ENCODE data around the gene GRIPAP1. TPM values are rescaled to one million over a fixed set of nuclear protein-coding genes. Genes with fewer than 3 reads are reported as not detected.
"Not testable (repeated sequence)": the region's sequence is repeated elsewhere in the genome, so short reads cannot be mapped to it uniquely, and the experiment has no call there.

The GRIPAP1 gene
- total RNA-seq, 1 experiment from 2014 or later, result 33.1 TPM

DNA sequence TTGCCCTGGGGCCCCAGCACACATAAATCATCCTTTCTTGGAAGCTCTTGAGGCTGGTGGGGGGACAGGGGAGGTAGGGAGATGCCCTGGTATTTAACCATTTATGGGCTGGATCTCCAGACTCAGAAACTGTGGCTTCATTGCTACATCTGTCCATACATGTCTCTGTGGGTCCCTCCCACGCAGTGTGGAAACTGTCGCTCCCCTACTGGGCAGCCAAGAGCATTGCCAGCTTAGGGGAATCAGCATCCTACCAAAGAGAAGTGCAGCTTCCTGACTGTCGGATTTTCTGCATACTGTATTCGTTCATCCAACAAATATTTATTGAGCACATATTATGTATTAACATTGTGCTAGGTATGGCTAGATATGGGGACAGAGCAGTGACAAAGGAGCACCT, 3.7 kb downstream of the GRIPAP1 start:
- DNase-seq (ENCODE audit: extremely low read depth, low read depth), result no peak

DNA sequence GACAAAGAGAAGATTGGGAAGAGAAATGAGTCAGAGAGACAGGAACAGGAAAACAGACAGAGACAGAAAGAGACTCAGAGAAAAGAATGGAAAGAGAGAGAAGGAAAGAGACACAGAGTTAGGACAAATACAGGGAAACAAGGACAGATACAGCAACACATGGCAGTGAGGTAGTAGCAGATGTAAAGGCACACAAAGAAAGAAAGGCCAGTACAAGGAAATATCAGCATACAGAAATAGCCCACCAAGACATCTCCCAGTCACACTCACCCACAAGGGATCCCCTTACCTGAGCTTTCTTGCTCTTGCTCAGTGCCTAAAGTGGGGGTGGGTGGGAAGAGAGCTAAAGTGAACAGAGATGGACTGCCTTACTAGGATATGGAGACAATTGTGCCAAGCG, 4.2 kb downstream of the GRIPAP1 start:
- DNase-seq (ENCODE audit: extremely low read depth, low read depth), result no peak

DNA sequence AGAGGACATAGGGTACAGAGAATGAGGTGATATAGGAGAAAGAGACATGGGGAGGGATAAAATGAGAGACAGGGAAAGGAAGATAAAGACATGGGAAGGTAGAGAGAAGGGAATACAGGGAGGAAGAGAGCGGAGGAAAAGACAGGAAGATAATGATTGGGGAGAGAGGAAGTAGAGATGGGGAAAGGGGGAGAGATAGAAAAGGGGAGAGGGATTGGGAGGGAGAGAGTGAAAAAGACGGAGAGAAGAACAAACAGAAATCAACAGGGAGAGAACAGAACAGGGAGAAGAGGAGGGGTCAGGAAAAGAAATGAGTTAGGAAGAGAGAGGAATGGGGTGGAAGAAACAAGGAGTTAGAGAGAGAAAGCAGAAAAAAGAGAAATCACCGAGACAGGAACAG, 4.6 kb downstream of the GRIPAP1 start:
- no peak for DNase-seq (ENCODE audit: extremely low read depth, low read depth)

DNA sequence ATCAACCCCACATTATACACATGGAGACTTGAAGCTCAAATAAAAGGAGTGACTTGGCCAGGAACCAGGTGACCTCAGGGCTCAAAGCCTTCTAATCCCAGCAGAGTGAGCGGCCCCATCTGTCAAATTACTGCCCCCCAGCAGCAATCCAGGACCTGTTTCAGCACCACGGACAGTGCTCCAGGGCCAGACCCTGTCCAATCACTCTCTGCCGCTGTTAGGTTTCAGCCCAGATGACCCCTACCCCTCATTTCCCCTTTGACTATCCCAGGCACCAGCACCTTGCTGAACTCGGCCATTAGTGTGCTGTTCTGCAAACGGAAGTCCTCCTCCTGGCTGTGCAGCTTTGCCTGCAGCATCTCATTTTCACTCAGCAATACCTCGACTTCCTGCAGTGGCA, 5.1 kb downstream of the GRIPAP1 start:
- DNase-seq (ENCODE audit: extremely low read depth, low read depth), result no peak

DNA sequence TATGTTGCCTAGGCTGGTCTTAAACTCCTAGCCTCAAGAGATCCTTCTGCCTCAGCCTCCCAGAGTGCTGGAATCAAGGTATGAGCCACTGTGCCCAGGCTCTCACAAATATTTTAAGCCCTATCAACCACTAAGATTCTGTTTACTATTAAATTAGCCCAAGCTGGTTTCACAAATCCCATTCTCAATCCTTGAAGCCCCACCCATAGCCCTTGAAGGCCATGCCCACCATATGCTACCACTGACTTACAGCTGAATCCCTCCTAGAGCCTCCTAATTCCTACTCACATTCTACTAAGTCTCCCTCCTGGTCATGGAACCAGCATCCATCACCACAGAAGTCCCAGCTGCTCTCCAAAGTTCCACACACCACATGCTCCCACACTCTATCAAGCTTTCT, 9.7 kb downstream of the GRIPAP1 start:
- DNase-seq (ENCODE audit: extremely low read depth, low read depth), result no peak

DNA sequence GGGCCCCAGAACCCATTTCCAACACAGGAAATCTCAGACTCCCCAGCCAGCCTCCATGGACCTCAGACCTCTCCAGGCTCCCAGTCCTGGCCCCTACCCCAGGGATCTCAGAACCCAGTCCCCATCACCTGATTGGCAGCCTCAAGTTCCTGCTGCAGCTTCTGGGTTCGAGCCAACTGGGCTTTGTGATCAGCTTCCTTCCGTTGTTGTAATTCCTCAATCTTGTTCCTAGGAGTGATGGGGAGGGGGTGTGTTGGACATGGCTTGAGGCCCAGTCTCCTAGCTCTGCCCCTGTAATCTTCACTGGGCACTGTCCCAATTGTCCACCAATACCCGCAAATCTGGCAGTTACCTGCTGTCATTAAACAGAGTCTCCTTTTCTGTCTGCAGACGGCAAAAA, 12.6 kb downstream of the GRIPAP1 start:
- no peak for DNase-seq (ENCODE audit: extremely low read depth, low read depth)

DNA sequence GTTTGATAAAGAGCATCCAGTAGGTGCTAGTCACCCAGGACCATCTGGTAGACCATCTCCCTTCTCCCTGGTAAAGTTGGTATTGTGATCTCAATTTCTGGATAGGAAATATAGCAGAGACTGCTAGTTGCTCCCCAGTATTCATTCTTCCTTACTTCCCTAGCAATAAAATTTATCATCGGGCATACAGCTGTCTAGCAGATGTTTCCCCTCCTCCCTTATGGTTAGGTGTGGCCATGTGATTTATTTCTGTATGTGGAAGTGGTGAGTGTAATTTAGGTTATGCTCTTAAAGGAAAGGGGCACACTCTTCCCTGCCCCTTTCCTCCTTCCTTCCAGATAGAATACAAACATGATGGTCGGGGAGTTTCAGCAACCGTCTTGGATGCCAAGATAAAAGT, 18.2 kb downstream of the GRIPAP1 start:
- DNase-seq (ENCODE audit: extremely low read depth, low read depth), result no peak

DNA sequence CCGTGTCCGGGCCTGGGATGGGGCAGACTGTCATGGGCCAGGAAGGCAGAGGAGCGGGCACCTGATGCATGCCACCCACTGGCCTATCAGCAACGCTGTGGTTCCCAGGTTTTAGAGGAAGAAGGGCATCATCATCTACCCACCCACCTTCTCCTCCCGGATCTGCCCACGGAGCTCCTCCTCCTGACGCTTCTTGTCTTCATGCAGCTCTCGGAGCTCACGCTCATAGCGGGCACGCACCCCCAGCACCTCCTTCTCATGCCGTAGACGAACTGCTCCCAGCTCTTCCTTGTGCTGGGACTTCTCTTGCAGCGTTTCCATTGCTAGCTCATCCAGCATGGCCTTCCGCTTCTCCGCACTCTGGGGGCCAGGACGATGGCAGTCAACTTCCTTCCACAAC, 19.0 kb downstream of the GRIPAP1 start:
- DNase-seq (ENCODE audit: extremely low read depth, low read depth), result no peak

DNA sequence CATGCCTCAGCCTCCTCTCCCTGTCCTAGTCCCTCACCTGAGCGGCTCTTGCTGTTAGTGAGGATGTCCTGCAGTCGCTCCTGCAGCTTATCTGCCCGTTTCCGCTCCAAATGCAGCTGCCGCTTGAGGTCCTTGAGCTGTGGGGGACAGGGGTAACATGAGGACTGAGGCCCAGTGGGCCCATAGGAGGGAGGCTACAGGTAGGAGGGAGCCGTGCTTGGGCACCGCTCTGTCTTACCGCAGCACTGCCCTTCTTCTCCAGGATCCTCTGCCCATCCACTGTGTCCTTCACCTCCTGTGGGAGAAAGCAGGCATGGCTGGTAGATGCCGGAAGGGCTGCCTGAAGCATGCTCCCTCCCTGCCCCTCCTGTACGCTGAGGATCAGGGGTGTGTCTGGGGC, 20.9 kb downstream of the GRIPAP1 start:
- no peak for DNase-seq (ENCODE audit: extremely low read depth, low read depth)

DNA sequence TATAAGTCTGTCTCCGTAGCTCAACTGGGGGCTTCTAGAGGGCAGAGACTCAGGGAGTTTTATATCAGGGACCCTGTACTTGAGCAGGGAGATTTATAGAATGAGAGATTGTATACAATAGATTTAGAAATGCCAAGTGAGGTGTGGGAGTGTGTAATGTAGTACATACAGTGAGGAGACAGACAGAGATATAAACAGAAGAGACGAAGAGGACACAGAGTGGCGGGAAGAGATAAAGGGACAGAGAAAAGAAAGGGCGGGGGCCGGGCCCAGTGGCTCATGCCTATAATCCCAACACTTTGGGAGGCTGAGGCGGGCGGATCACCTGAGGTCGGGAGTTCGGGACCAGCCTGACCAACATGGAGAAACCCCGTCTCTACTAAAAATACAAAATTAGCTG, 21.7 kb downstream of the GRIPAP1 start:
- not testable (repeated sequence) for DNase-seq (ENCODE audit: extremely low read depth, low read depth)

DNA sequence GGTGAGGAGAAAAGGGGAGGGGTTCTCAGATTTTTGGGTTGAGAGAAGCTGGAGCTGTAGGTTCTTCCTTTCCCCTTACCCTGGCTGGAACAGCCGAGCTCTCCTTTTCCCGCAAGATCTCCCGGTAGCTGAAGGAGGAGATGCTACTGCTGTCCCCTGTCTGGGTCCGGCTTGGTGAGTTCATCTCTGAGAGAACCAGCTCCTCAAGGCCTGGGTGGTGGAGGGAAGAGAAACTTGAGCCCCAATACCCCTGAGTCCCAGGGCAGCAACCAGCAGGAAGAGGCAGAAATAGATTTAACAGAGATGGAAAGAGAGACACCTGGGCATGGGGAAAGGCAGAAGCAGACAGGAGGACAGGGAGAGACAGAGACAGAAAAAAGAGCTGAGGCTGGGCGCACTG, 23.8 kb downstream of the GRIPAP1 start:
- no peak for DNase-seq (ENCODE audit: extremely low read depth, low read depth)

DNA sequence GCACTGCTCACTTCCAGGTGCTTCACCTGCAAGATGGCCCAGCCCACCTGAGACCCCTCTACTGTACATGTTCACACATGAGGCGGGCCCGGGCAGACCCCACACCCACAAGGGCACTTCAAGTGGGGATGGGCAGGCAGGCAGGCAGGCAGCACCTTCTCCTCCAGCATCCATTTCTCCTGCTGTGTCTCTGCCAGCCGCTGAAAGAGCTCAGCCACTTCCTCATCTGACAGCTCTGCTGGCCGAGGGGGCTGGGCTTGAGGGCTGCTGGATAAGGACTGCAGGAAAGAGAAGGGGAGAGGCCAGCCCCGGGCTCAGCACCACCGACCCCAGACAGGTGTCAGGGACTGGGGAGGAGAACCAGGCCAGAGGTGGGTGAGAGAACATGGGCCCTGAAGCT, 26.0 kb downstream of the GRIPAP1 start:
- DNase-seq (ENCODE audit: extremely low read depth, low read depth), result no peak

DNA sequence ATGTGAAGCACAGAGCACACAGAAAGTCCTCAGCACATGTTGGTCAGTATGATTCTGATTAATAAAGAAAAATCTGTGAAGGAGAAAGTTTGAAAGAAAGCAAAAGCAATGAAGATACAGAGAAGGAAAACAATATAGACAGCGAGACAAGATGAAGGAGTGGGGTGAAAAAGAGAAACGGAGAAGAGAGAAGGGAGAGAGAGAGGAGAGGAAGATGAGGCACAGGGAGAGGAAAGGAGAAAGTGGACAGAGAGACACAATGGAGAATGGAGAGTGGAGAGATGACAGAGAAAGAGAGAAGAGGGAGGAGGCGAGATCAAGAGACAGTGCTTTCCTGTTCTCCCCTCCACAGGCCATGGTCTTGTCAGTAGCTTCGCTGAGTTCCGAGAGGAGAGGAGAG, 26.5 kb downstream of the GRIPAP1 start:
- DNase-seq (ENCODE audit: extremely low read depth, low read depth), result no peak

DNA sequence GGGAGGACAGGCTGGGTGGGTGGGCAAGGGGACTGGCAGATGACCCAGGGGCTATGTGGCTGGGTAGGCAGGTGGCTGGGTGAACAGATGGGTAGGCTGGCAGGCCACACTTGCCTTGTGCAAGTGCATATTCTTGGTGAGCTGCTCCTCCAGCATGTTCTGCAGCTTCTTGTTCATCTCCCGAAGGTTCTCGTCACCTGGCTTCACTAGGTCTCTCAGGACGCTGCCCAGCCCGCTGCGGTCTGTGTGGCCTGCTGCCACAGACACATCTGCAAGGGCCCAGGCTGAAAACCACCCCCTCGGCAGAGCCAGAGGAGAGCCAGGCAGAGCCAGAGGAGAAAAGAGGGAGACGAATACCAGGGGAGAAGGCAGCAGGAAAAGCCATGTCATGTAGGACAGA, 27.0 kb downstream of the GRIPAP1 start:
- no peak for DNase-seq (ENCODE audit: extremely low read depth, low read depth)

DNA sequence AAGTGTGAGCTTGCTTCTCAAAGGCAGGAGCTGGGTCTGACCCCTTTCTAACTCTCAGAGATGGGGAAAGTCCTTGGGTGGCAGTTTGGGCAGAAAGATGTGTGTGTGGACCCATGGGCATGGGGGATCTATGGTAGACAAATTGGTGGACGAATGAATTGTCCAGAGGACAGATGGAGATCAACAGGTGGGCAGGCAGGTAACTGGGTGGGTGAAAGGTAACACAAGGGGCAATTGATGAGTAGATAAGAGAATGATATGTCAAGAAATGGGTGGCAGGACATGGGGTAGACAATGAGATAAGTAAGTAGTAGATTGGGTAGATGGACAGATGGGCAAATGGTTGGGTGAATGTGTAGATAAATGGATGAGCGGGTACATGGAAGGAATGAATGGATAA, 27.5 kb downstream of the GRIPAP1 start:
- DNase-seq (ENCODE audit: extremely low read depth, low read depth), result no peak

DNA sequence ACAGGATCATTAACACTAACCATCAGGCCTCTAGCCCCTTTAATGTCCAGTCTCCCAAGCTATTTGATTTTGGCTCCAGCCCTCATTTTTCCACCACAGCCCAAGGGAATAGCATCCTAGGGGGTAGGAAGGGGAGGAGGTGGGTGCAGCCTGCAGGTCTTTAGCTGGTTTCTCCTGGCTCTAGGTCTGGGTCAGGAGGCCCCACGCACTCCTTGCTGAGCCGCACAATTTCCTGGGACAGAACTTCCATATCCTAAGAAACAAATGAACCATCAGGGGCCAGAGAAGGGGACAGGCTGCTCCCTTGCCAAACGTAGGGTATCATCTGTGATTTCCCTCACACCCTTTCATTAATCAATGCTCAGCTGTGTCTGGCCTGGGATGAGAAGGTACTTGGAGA, 28.0 kb downstream of the GRIPAP1 start:
- no peak for DNase-seq (ENCODE audit: extremely low read depth, low read depth)

DNA sequence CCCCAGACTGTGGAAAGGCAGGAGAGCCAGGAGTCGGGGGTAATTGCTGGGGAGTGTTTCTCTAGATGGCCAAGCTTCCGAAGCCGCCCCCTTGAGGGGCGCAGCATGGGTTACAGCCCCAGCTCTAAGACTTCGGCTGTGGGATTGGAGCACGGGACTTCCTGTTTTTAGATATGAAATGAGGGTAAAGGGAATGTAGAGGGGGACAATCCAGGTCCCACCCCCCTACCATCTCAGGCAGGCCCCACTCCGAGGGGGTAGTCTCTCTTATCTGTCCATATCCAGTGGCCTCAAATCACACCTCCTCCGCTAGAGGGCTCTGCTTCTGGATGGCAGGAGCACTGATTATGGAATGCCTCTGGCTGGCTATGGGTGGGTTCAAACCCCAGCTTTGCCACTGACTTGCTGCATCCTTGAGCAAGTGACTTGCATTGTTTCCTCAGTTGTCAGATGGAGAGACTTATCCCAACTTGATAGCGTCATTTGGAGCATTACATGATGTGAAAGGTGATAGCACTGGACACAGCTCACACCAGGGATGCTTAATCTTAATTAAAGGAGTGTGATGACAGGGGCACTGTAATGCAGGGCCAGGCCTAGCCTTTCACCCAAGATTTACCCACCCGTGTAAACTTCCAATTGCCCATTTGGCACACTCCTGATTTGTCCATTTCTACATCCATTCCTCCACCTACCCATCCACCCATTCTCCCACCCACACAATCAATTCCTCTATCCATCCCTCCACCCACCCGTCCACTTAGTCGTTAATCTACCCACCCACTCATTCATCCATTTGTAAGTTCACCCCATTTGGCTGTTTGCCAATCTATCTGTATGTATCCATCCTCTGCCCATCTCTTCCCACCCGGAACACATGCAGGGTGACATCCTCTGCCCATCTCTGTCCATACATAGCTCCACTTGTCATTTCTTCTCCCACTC, 29.6 kb downstream of the GRIPAP1 start:
- DNase-seq (ENCODE audit: extremely low read depth, low read depth), result peak; percentile 44

DNA sequence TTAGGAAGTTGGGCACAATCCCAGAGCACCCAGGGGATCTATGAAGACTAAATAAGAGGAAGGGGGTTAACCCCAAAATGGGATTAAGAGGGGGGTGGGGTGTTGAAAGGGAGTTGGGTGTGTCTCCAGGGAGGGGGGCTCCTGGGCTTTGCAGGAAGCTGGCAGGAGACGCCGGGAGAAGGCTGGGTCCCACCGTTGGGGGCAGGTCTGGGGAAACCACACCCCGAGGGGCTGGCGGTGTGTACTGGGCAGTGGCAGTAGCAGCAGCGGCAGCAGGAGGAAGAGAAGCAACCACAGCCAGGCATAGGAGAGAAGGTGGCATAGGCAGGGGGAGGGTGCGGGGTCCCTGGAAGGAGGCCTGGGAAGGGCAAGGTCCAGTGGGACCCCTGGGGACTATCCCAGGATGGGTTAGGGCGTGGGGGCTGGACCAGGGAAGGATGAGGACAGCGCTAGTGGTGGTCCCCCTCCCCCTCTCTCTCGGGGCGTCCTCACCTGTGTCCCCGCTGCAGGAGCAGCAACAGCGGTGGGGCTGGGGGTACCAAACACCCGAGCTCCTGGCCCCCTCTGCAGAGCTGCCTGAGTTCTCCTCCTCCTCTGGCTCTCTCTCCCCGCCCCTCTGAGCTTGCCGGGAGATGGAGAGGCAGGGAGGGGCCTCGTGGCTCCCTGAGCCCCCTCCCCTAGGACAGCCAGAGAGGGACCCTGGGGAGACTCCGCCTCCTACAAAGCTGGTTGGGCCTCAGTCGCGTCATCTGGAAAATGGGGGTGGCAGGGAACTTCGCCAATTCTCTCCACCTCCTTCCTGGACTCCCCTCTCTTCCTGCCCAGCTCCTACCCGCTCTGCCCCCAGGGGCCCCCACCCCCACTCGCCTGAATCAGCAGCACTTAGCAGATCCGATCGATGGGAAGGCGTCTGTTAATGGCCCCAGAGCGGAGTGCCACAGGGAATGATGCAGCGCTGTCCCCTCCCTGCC, 30.5 kb downstream of the GRIPAP1 start, which contains the start of gene KCND1:
KCND1 (minus strand) TSS at position 596 of the 971 bp plus-strand sequence. CDS start 1,573 bp downstream, outside the sequence.
- no peak for DNase-seq (ENCODE audit: extremely low read depth, low read depth)

DNA sequence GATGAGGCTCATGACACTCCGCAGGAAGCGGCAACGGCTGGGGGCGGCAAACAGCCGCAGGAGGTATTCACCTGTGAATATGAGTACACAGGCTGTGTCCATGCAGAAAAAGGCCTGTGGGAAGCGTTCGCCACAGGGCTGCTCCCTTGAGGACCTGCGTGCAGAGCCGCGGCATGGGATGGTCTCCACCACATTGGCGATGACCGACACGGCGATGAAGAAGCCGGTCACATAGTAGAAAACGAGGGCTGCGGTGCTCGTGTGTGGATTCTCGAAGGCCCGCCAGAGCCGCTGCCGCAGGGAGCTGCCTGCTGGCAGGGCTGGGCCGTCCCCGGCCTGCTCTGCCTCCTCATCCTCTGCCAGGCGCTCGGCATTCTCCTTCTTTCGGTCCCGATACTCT, 32.6 kb downstream of the GRIPAP1 start:
- no peak for DNase-seq (ENCODE audit: extremely low read depth, low read depth)

DNA sequence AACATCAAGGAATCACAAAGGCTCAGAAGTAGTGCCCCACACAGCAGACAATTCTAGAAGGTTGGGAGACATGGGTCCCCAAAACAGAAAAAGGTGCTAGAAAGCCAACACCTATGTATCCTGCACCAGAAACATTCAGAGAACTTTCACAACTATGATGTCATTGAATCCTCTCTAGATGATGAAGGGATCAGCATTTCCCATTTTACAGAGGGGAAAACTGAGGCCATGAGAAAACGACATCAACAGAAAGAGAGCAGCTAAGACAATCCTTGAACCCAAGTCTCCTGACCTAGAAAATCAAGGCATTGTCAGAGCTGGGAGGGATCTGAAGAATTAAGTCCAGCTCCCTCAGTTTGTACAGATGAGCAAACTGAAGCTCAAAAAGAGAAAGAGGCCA, 33.7 kb downstream of the GRIPAP1 start:
- DNase-seq (ENCODE audit: extremely low read depth, low read depth), result no peak

DNA sequence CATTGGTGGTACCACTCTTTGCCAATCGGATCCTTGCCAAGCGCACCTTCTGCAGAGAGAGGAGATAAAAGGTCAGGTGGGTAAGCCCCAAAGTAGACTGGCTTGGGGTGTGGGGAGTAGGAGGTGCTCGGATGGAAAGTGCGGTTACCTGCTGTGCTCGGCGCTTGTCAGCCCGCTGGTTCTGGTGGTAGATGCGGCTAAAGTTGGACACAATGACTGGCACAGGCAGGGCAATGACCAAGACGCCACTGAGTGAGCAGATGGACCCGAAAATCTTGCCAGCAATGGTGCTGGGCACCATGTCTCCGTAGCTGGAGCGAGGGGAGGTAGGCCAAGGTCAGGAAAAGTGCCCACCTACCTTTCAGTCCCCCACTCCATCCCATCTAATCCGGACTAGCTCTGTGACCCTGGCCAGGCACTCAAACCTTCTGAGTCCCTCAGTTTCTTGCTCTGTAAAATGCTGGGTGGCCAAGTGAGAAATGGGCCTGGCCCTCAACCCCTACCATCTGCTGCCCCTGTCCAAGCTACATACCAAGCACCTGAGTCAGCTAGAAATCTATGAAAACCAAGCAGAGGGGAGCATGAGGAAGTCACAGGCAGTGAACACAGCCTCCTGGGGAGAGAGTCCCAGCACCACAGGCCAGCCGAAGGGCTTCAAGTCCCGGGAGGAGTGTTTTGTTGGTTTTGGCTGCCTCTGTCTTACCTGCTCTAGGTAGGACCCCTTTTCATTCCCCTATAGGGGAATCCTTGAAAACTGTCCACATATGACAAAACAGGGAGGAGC, 35.1 kb downstream of the GRIPAP1 start:
- no peak for DNase-seq (ENCODE audit: extremely low read depth, low read depth)

All from NCI-H460 (cell line).